Globus pallidus (tissue), 1 donor: ENCODE results near the gene ZDHHC18.
A peak's percentile ranks its signal among the peaks of the same experiment; 100 is the strongest.
"Not testable (repeated sequence)": the region's sequence is repeated elsewhere in the genome, so short reads cannot be mapped to it uniquely, and the experiment has no call there.

Source experiments
- DNase-seq: peaks from one replicate; pipeline ENCODE4 v3.0.0-alpha.2; 2015; ENCODE audit warnings: low spot score

The ZDHHC18 gene

DNA sequence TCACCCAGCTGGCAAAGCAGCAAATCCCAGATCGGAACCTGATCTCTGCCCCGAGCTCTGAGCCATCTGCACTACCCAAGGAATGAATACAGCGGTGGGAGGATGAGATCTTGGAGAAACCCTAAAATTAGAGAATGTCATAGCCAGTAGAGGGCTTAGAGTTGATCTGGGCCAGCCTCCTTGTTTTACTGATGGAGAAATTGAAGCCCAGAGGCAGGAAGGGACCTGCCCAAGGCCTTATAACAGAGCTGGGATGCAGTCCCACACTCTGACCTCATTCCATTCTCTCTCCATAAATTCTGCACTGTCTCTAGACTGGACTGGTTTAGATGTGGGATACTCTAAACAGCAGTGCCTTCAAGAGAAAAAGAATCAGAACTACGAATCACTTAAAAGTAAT, 31.7 kb downstream of the ZDHHC18 start:
- DNase-seq: no peak

GRCh38 chr1:26858891-26859640, 32.6 kb downstream of the ZDHHC18 start:
- DNase-seq: no peak

DNA sequence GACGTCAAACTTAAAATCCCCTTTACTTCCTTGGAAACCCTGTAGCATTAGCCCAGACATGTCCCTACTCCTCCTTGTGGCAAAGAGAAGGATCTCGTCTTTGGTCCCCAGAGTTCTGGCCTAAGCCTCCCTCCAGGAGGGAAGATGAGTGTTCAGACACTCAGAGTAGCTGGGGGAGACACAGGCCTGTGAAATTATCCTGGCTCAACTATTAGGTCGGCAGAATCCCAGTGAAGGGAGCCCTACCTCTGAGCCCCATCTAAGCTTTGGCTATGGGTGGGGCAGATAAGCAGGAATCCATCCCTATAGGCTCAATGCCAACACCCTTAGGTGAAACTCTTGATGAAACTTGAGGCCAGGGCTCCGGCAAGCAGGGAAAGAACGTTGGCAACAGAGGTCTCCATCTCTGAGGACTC, 34.8 kb downstream of the ZDHHC18 start:
- no peak for DNase-seq

DNA sequence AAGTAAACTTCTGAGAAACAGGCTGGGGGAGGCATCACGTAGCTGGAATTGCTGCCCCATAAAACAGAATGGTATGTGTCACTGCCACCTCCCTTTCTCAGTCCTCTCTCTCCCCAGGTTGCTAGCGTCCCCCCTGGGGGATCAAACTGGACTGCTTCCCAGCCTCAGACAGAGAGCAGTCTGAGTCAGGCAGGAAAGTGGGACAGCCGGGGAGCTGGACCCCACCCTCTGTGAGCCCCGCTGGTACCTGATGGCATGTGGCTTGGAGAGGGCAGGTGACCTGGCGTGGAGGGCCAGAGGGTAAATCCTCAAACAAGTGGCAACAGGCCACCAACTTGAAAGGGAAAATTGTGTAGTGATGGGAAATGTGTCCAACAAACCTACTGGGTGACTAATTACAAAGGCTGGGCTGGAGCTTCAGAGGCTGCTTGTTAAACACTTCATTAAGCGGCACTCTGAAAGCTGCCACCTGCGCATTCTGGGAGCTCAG, 35.4 kb downstream of the ZDHHC18 start:
- DNase-seq: no peak

DNA sequence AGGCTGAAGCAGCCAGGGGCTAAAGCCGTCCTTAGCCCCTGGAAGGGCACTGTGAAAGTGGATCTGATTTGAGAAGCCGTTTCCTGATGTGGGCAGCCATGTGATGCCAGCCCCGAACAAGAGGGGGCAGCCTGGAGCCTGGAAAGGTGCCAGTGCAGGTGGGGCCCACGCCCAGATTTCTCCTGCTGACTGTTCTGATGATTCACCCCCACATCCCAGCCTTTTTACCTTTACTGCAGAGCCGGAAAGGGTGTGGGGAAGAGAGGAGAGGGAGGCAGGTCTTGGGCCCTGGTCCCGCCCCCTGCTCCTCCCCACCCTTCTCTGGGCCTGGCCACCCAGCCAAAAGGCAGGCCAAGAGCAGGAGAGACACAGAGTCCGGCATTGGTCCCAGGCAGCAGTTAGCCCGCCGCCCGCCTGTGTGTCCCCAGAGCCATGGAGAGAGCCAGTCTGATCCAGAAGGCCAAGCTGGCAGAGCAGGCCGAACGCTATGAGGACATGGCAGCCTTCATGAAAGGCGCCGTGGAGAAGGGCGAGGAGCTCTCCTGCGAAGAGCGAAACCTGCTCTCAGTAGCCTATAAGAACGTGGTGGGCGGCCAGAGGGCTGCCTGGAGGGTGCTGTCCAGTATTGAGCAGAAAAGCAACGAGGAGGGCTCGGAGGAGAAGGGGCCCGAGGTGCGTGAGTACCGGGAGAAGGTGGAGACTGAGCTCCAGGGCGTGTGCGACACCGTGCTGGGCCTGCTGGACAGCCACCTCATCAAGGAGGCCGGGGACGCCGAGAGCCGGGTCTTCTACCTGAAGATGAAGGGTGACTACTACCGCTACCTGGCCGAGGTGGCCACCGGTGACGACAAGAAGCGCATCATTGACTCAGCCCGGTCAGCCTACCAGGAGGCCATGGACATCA, 36.5 kb downstream of the ZDHHC18 start, which contains the start of gene SFN:
TSS of gene SFN (plus strand) at position 369 of the 904 bp plus-strand sequence. CDS start at position 433, 64 bp downstream.
- DNase-seq: no peak

DNA sequence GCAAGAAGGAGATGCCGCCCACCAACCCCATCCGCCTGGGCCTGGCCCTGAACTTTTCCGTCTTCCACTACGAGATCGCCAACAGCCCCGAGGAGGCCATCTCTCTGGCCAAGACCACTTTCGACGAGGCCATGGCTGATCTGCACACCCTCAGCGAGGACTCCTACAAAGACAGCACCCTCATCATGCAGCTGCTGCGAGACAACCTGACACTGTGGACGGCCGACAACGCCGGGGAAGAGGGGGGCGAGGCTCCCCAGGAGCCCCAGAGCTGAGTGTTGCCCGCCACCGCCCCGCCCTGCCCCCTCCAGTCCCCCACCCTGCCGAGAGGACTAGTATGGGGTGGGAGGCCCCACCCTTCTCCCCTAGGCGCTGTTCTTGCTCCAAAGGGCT, 37.2 kb downstream of the ZDHHC18 start:
- no peak for DNase-seq

DNA sequence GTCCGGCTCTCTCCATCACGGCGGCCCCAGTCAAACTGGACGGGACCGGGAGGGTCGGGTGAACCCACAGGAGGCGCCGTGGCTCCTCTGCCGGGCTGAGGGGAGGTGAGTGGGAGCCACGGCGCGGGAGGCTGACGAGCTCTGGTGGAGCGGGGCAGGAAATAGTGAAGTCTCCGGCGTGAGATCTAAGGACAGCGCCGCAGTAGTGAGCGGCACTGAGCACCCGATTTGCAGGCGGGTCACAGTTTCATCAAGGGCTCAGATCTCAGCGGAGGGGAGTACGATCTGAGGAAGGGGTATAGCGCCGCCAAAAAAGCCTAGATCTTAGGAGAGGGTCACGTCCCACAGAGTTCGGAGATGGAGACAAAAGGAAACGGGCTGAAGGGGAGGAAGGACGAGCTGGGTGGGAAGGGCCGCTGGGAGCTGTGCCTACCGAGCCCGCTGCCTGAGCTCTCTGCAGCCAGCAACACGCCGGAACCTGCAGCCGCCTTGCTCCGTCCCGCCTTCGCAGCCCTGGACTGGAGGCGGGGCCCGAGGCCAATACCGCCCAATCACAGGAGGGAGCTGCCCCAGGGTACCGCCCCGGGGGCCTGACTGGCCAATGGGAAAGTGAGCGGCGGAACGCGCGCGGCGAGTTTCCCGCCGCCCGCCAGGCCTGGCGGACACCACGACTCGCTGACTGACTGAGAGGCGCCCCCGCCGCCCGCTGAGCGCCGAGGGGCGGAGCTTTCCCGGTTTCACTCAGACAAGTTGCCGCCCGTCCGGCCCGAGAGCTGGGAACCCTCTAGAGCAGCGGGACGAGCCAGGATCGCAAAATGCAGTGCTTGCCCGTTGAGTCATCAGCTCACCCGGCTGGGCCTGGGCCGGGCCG, 38.4 kb downstream of the ZDHHC18 start:
- DNase-seq: peak; percentile 95

GRCh38 chr1:26873097-26873496, 46.6 kb downstream of the ZDHHC18 start:
- not testable (repeated sequence) for DNase-seq

DNA sequence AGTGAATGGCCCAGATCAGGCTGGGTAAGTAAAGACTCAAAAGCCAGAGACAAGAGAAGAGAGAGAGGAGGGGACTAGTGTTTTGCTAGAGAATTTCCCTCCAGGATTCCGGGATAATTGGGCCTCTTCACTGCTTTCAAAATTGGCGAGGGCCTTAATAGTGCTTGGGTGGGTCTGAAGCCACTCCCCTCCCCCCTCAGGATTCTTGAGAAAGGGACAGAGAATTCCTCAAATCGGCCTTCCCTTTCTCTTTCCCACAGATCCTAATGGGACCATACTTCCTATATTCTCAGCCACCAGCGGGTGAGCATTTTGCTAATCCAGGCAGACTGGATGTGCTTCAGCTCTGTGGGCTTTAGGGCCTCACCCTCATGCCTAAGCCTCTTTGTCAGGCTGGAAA, 48.4 kb downstream of the ZDHHC18 start:
- no peak for DNase-seq

GRCh38 chr1:26877326-26877725, 50.8 kb downstream of the ZDHHC18 start:
- DNase-seq: no peak

- DNase-seq: no peak
Measured at GRCh38 chr1:26879793-26880192, 53.3 kb downstream of the ZDHHC18 start.

DNA sequence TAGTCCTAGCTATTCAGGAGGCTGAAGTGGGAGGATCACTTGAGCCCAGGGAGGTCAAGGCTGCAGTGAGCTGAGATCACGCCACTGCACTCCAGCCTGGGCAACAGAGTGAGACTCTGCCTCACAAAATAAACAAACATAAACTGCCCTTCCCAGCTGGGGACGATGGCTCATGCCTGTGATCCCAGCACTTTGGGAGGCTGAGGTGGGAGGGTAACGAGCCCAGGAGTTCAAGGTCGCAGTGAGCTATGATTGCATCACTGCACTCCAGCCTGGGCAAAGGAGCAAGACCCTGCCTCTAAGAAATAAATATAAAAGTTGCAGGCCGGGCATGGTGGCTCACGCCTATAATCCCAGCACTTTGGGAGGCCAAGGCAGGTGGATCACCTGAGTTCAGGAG, 55.1 kb downstream of the ZDHHC18 start:
- DNase-seq: not testable (repeated sequence)

DNA sequence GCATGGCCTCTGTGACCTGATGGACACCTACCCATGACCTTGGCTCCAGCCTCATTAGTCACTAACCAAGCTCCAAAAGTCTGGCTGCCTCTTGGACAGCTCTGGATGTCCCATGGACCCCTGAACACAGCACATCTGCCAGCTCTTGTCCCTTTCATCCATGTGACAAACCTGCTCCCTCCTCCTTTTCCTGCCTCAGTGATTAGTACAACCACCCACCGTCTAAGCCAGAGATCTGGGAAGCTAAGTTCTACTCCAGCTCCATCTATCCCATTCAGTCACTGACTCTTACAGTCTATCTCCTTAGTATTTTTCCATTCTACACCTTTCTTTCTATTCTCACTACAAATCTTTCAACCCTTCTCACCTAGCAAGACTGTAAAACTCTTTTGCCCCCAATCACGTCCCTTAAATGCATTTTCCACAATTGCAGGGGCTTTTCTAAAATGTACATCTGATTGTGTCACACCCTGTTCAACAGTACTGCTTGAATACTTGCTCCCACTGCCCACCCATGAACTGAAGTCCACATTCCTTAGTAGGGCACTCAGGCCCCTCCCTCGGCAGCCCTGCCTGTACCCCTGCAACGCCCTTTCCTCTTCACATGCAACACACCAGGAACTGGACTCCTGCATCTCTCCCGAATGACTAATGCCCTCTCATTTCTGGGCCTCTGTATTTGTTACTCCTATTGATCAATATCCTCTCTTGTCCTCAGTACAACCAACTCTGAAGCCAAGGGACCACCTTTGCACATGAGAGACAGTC, 56.4 kb downstream of the ZDHHC18 start:
- no peak for DNase-seq

DNA sequence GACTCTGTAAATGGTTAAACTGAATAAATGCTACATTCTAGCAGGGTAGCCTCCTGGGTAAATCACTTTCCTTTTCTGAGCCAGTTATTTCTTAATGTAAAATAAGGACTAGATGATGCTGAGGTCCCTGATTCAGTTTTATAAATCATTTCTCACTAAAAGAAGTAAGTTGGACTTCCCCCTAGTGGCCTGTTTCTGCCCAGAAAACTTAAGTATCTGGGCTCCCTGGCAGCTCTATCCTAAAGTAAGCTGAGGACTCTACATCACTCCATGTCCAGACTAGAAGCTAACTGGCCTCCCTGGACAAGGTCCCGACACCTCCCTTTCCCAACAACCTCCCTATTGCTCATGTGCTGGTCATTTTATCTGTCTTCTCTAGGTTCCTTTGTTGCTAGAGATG, 60.6 kb downstream of the ZDHHC18 start:
- no peak for DNase-seq

DNA sequence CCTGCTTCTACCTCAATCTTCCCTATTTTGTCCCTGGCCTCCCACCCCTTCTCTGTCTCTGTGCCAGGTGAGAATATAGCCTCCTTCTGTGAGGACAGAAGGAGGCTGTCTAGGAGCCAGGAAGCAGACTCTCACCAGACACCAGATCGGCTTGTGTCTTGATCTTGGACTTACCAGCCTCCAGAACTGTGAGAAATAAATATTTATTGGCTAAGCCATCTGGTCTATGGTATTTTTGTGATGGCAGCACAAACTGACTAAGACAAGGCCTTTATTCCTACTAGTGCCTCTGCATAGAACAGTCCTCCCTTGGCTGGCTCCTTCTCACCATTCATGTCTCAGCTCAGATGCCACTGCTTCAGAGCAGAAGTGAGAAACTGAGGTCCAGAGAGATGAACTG, 61.7 kb downstream of the ZDHHC18 start:
- DNase-seq: no peak

- peak; percentile 75 for DNase-seq
Measured at GRCh38 chr1:26889551-26890466, 63.3 kb downstream of the ZDHHC18 start, which contains the start of gene GPN2. Gene GPN2 (minus strand): TSS chr1:26890283. CDS start chr1:26890096, 187 bp downstream.

DNA sequence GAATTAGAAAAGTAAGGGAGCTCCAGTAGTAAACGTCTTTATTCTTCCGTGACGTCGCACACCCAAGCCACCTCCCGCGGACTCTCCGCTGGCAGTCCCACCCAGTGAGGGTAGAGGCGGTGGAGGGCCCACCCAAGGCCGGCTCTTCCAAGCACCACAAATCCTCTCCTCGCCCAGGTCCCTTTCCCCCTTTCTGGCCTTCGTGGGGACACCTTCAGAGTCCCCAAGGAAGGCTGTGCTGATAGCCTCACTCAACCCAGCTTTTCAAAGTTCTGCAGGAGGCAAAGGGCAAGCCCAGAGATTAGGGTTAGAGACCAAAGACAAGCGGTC, 63.9 kb downstream of the ZDHHC18 start:
- DNase-seq: no peak

- DNase-seq: no peak
Measured at GRCh38 chr1:26894263-26894662, 67.8 kb downstream of the ZDHHC18 start.

- no peak for DNase-seq
Measured at GRCh38 chr1:26897351-26897750, 70.9 kb downstream of the ZDHHC18 start.
